Left renal pelvis (tissue), 4 donors: ENCODE measurements around the gene PHF21A. TPM values are rescaled to one million over a fixed set of nuclear protein-coding genes. Genes with fewer than 3 reads are reported as not detected.
"Not testable (repeated sequence)": the region's sequence is repeated elsewhere in the genome, so short reads cannot be mapped to it uniquely, and the experiment has no call there.

Experiments
- DNase-seq, 4 donors: peaks; one replicate each; pipeline ENCODE4 v3.0.0-alpha.2; 2013; ENCODE audit warnings: low read depth in 4 of 4, low spot score in 3 of 4
- polyA plus RNA-seq, 4 donors: library from polyadenylated mRNA; unstranded; fragments of 120-200 nt; gene quantifications; one replicate each; pipeline ENCODE4 v1.2.1, GENCODE V29; 2013; ENCODE audit not compliant: insufficient read length in 4 of 4

PHF21A gene
- polyA plus RNA-seq, 4 donors = 44.2 to 57.6 (median 53.2) TPM

- no peak for DNase-seq
These were observed 126.6 kb downstream of the PHF21A start for GRCh38 chr11:45994371-45995341.

DNA sequence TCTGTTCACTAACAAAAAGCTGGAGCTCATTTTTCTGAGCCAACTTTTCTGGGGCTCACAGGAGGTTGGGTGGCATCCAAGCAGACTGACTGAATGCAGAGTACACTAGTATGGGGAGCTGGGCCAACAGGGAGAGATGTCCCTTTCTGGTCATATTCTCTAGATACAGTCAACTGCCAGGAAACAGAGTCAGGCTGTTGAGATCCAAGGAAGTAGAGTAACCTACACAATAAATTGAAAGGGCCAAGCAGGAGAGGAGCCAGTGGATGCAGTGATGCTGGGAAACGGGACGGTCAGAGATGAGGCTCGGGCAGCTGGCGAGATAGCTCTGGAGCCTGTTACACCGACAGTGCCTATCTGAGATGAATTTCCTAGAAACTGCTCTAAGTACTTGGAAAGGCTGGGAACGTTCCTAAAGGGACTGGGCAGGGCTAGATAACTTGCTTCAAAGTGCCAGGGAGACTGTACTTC is 127.7 kb downstream of the PHF21A start:
- no peak for DNase-seq

DNA sequence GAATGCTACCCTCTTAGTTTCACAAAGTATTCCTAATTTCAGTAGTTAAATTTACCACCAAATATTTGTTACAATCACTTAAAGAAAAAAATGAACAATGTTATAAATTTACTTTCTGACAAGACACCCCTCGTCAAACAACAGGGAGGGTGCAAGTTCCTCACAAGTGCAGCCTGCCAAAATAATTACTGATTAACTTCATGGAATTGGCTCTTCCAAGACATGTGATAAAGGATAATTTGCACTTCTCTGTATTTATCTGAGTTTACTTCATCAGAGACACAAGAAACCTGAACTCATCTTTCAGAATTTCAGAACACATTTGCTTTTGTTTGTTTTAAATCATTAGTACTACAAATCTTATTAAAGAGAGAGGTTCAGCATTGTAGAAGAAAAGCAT is 132.3 kb downstream of the PHF21A start:
- no peak for DNase-seq

- DNase-seq = no peak
These were observed 136.0 kb downstream of the PHF21A start for GRCh38 chr11:45985212-45985611.

DNA sequence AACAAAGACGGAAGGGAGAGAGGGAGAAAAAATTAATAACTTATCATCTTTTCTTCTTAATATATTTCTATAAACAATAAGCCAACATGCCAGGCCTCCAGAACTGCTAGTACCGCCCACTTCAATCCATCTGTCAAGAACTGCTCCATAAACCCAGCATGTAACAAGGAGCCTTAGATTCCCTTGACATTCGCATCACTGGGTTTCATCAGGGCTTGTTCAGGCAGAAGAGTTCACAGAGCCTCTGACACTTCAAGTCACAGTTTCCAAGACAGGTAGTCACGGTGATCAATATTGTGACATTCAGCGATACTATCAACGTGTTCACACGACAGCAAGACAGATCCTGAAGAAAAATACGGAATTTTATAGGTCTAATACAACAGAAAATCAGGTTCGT is 137.1 kb downstream of the PHF21A start:
- no peak for DNase-seq

- no peak for DNase-seq
These were observed 137.8 kb downstream of the PHF21A start for GRCh38 chr11:45983471-45983845.

- peak in 1 of 4 donors; percentile 33 for DNase-seq
These were observed 138.4 kb downstream of the PHF21A start for GRCh38 chr11:45982656-45983470.

GRCh38 chr11:45981826-45982225 is 139.4 kb downstream of the PHF21A start:
- DNase-seq = not testable (repeated sequence)

- DNase-seq = no peak
These were observed 146.4 kb downstream of the PHF21A start for GRCh38 chr11:45974806-45975205.

- DNase-seq = no peak
These were observed 147.7 kb downstream of the PHF21A start for GRCh38 chr11:45973601-45974000.

- DNase-seq = no peak
These were observed 152.4 kb downstream of the PHF21A start for GRCh38 chr11:45968901-45969300.

DNA sequence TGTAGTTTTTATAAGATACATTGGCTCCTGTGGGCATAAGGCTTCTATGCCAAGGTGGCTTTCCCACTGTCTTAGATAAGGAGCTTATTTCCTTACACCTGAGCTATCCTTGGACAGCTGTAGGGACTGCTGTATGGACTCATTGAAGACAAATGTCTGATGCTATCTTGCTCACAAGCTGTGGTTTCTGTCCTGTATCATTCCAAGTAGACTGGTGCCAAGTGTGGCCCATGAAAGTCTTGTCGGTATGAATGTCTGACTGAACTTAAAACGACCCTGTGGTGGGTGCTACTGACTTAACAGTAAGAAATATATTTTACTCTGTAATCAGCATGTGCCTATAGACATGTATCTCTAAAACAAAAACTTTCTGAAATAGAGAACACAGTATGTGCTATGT is 153.7 kb downstream of the PHF21A start:
- DNase-seq = no peak

DNA sequence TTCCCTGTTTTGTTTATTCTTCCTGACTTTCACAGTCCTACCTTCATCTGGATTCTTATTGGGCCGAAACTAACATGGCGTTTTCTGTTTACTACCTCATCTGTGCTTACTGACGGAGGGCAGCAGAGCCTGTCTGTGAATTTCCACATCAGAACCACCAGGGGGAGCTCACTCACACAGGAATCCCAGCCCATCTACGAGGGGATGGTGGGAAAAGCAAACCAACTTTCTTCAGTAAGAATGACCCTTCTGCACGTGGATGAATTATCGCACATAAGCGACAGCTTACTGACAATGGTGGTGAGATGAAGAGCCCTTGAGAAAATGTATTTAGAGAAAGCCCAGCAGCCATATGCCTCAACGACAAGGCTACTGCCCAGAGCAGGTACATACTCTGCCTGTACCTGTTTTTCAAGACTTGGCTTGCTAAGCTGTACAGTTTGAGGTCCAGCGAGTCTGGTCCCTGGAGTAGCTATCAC is 156.3 kb downstream of the PHF21A start:
- peak; percentile 54 to 74 (median 64) for DNase-seq

GRCh38 chr11:45961751-45962240 is 159.5 kb downstream of the PHF21A start:
- no peak for DNase-seq

DNA sequence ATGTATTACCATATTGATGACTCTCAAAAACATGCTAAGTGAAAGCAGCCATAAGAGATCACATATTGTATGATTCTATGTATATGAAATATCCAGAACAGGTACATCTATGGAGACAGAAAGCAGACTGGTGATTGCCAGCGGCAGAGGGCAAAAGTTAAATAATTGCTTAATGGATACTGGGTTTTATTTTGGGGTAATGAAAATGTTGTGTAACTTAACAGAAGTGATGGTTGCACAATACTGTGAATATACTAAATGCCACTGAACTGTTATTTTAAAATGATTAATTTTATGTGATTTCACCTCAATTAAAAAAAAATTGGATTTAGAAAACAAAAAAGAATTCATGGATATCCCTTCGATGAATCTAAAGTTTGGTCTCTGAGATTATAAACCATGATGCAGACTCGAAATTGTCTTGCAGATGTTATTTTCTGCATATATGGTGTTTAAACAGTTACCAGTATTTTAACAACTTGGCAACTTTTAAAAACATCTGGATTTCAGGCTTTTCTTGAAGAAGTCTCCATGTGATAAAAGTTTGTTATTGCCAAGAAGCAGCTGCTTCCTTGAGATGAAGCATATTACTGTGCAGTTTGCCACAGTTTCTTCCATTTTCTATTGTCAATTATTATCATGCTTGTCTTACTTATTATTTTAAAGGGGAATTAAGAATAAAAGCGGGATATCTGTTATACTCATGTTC is 160.7 kb downstream of the PHF21A start:
- DNase-seq = no peak

GRCh38 chr11:45959851-45960250 is 161.4 kb downstream of the PHF21A start:
- no peak for DNase-seq

DNA sequence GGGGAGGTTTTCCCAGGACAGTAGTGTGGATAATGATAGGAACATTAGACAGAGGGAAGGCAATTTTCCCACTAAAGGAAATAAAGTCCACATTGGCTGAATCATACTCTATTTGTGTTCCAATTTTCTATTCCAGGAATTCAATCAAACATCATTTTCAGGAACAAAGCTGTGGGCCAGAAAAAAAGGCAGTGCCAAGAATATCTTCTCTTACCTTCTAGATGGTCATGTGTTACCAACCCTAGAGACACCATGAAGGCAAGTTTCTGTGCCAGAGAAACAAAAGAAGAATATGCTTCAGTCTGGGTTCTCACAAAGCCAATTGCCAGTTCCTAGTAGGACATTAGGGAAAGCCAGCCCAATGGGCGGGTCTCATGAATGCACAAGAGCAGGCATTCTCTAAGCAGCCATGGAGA is 171.3 kb downstream of the PHF21A start:
- DNase-seq = no peak

DNA sequence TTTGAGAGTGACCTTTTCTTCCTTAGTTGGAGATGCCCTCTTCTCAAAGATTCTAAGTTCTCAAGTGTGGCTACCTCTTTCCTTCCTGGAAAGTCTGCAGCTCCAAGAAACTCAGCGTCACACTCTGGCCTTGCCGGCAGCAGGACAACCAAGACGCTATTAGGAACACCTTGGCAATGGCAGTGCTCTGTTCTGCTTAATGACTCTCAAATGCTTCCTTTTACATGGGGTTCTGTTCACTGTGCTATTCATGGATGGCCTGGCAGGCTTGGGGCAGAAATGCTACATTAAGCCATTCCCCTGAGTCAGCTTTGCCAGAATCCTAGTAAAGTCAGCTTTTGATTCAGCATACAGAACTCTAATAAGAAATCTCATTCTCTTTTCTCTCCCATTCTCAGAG is 172.9 kb downstream of the PHF21A start:
- no peak for DNase-seq

DNA sequence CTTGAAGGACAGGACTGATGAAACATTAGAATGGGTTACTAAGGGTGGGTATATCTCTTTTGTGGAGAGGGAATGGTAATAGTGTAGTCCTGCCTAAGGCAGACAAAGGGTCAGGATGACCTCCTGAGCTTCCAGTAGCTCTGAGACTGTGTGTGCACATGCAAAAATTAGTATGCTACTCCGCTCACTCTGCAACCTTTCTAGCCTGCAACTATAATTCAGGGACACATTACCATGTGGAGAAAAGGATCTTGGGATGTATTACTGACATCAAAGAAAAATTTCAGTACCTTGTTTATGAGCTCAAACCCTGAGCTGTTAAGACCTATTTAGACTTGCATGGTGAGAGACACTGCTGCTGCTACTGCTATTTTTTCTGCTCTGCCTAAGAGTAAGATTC is 173.4 kb downstream of the PHF21A start:
- no peak for DNase-seq

DNA sequence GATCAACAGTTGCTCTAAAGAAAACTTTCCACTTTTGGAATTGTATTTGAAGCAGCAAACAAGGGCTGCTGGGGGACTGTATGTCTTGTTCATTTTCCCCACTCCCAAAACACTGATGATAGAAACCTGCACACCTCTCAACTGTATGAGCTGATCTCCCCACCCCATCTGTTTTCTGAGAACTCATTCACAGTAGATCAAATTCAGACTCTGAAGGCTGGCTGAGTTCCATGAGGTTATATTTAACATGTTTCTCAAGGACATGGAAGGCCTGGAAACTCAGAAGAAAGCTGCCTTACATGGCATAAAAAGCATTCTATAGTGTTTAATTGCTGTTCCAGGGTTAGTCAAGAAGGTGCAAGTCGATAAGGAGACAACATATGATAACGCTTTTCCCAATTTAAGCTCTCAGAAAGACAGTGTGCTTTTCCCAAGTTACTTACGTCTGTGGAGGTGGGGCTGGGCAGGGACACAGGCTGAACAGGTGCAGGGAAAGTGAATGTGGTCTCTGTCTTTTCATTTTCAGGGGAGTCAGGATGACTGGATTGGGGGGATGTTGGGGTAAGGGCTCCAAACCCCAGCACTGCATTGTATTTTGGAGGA is 175.8 kb downstream of the PHF21A start:
- no peak for DNase-seq
